GM19099 (cell line): ENCODE data around the gene RTEL1.

Experiments
- POLR2A ChIP-seq: IDR thresholded peaks from 3 replicates; pipeline ENCODE4 v1.6.1; 2011; ENCODE audit warnings: low read depth; ENCODE audit not compliant: insufficient read length; ENCODE audit errors: extremely low read depth

RTEL1 gene

GRCh38 chr20:63742381-63743024, 84.4 kb downstream of the RTEL1 start:
- no peak for TF ChIP-seq POLR2A

- TF ChIP-seq POLR2A: no peak
Measured at GRCh38 chr20:63743210-63743970, 85.3 kb downstream of the RTEL1 start.

- TF ChIP-seq POLR2A: no peak
Measured at GRCh38 chr20:63744158-63744557, 86.0 kb downstream of the RTEL1 start.

GRCh38 chr20:63744574-63745423, 86.7 kb downstream of the RTEL1 start:
- no peak for TF ChIP-seq POLR2A

GRCh38 chr20:63745424-63745805, 87.3 kb downstream of the RTEL1 start:
- no peak for TF ChIP-seq POLR2A
